D721Med (cell line): Measurements from ENCODE around the gene CADPS.

ENCODE experiments used
- DNase-seq: peaks from one replicate; pipeline ENCODE4 v3.0.0; 2011; ENCODE audit warnings: low spot score; ENCODE audit not compliant: insufficient read length
- FAIRE-seq: peaks from 2 replicates; lab custom pipeline; 2011; peaks lifted over from hg19 to GRCh38; lab: Jason Lieb, UNC
- CTCF ChIP-seq: IDR thresholded peaks from 2 replicates; pipeline ENCODE4 v1.5.1; 2012; ENCODE audit warnings: mild to moderate bottlenecking, control low read depth; ENCODE audit not compliant: insufficient read depth; ENCODE audit errors: missing control alignments

CADPS gene

GRCh38 chr3:62653796-62654195 is 221.4 kb downstream of the CADPS start:
- no peak for TF ChIP-seq CTCF
- no peak for DNase-seq
- peak; percentile 53 for FAIRE-seq

GRCh38 chr3:62647711-62648110 is 227.5 kb downstream of the CADPS start:
- TF ChIP-seq CTCF = no peak
- DNase-seq (no peak), FAIRE-seq (no peak)

GRCh38 chr3:62644493-62644892 is 230.7 kb downstream of the CADPS start:
- no peak for DNase-seq
- FAIRE-seq = no peak
- TF ChIP-seq CTCF = no peak

- TF ChIP-seq CTCF = no peak
- DNase-seq = no peak
- no peak for FAIRE-seq
Measured at GRCh38 chr3:62638316-62638715, 236.9 kb downstream of the CADPS start.

GRCh38 chr3:62636235-62636826 is 238.9 kb downstream of the CADPS start:
- TF ChIP-seq CTCF = no peak
- FAIRE-seq (no peak), DNase-seq (no peak)

- peak; percentile 26 for TF ChIP-seq CTCF
- FAIRE-seq (no peak), DNase-seq (no peak)
Measured at GRCh38 chr3:62632510-62633294, 242.5 kb downstream of the CADPS start.

- FAIRE-seq (peak; percentile 84), DNase-seq (no peak)
- TF ChIP-seq CTCF = no peak
Measured at GRCh38 chr3:62631488-62631887, 243.7 kb downstream of the CADPS start.
